Measurements from ENCODE around the gene RASGRF1.
"Not testable (repeated sequence)": the region's sequence is repeated elsewhere in the genome, so short reads cannot be mapped to it uniquely, and the experiment has no call there.

RASGRF1 gene

GRCh38 chr15:79041601-79042168, 48.9 kb downstream of the RASGRF1 start:
- DNase-seq (ENCODE audit: low spot score), result no peak

DNA sequence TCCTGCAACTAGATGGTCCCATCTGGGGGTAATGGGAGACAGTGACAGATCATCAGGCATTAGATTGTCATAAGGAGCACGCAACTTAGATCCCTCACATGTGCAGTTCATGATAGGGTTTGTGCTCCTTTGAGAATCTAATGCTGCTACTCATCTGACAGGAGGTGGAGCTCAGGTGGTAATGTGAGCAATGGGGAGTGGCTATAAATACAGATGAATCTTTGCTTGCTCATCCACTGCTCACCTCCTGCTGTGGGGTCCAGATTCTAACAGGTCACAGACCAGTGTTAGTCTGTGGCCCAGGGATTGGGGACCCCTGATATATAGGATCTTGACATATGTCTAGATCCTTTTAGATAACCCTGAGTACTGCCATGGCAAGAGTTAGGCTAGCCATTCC, 52.7 kb downstream of the RASGRF1 start:
- DNase-seq (ENCODE audit: low spot score), result no peak

- DNase-seq (ENCODE audit: low spot score), result no peak
These were observed 54.3 kb downstream of the RASGRF1 start for GRCh38 chr15:79036323-79036722.

DNA sequence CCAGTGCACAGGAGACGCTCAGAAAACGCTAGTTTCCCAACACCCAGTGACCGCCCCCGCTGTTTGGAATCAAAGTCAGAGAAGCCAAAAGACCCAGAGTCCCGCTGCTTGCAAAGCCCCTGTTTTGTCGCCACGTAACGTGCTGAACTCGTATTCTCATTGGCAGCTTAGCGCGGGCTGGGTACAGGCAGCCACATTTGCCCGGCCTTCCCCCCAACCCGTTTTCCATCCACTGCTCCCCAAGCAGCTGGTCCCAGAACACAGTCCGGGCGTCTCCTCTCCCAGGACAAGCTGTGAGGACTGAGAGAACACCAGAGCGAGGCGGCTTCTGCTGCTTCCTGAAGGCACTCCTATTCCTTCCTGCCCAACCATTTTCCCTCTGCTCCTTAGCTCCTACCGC, 54.8 kb downstream of the RASGRF1 start:
- no peak for DNase-seq (ENCODE audit: low spot score)

GRCh38 chr15:79035111-79035601, 55.4 kb downstream of the RASGRF1 start:
- no peak for DNase-seq (ENCODE audit: low spot score)

GRCh38 chr15:79034284-79034683, 56.3 kb downstream of the RASGRF1 start:
- no peak for DNase-seq (ENCODE audit: low spot score)

GRCh38 chr15:79032656-79033055, 57.9 kb downstream of the RASGRF1 start:
- no peak for DNase-seq (ENCODE audit: low spot score)

GRCh38 chr15:79031821-79032220, 58.8 kb downstream of the RASGRF1 start:
- no peak for DNase-seq (ENCODE audit: low spot score)

DNA sequence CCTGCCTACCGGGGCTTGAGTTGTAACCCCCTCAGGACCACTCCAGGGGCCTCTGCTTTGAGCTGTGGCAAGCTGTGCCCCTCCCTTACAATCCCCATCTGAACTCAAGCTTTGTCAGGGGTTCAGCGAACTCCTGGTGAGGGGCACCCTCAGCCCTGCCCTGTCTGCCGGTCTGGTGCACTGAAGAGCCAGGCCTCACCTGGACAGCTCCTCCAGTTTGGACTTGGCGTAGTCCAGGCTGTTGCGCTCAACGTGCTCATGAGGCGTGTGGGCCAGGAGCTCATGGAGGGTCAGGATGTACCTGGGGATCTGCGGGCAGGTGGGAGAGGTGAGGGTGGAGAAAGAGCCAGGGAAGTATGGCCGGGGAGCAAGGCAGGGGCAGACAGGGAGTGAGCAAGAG, 59.4 kb downstream of the RASGRF1 start:
- DNase-seq (ENCODE audit: low spot score), result no peak

GRCh38 chr15:79030470-79030869, 60.1 kb downstream of the RASGRF1 start:
- DNase-seq (ENCODE audit: low spot score), result no peak

GRCh38 chr15:79028411-79028964, 62.1 kb downstream of the RASGRF1 start:
- peak; percentile 37 for DNase-seq (ENCODE audit: low spot score)

GRCh38 chr15:79027532-79028410, 62.8 kb downstream of the RASGRF1 start:
- no peak for DNase-seq (ENCODE audit: low spot score)

DNA sequence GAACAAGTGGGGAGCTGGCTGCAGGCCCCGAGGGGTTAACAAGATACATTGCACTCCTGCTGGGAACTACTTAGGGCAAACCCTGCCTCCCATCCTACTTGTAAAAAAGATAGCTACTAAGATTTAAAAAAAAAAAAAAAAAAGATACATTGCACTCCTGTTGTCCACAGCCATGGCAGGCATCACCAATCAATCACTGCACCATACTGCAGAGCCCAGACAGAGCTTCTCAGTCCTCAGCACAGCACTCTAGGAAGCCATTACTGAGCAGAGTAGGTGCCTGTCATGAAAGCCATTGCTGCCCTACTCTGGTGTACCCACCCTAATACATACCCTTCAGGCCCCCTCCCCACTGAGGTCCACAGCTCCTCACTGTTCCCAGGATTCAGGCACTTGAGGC, 64.8 kb downstream of the RASGRF1 start:
- no peak for DNase-seq (ENCODE audit: low spot score)

DNA sequence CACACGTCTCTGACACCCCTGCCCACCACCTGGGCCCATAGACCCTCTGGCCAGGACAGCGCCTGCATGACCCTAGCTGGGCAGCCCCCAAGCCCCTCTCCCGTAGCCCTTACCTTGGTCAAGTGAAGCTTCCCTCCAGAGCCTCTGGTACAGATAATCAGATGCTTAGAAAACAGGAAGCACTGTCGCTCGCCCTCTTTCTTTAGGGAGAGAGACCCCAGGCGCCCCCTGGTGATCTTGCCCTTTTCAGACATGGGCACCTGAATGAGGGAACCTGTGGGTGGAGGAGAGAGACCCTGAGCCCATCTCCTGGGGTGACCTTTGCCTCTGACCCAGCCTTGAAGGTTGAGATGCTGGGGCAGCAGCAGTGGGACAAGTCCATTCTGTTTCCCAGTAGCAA, 65.4 kb downstream of the RASGRF1 start:
- DNase-seq (ENCODE audit: low spot score), result no peak

DNA sequence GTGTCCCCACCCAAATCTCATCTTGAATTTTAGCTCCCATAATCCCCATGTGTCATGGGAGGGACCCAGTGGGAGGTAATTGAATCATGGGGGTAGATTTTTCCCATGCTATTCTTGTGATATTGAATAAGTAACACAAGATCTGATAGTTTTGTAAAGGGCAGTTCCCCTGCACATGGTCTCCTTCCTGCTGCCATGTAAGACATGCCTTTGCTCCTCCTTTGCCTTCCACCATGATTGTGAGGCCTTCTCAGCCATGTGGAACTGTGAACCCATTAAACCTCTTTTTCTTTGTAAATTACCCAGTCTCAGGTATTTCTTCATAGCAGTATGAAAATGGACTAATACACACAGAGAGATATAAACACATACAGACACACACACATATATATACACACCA, 66.1 kb downstream of the RASGRF1 start:
- DNase-seq (ENCODE audit: low spot score), result not testable (repeated sequence)

- no peak for DNase-seq (ENCODE audit: low spot score)
These were observed 66.7 kb downstream of the RASGRF1 start for GRCh38 chr15:79023918-79024317.

- DNase-seq (ENCODE audit: low spot score), result no peak
These were observed 67.1 kb downstream of the RASGRF1 start for GRCh38 chr15:79023546-79023890.

DNA sequence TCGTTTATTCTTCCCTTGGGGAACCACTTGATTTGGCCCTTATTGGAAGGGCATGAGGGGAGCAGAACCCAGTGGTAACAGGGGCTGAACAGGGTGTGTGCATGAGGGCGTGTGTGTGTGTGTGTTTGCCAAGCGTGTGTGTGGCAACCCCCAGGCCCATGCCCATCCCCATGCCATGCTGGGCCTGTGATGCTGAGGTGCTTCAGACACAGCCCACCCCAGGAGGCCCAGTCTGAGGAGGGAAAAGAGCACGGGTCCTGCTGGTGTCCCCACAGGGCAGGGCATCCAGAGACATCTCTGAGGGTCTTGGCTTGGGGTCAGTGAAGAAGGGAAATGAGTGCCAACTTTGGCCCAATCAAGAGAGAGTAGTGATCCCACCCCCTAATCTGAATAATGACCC, 71.6 kb downstream of the RASGRF1 start:
- DNase-seq (ENCODE audit: low spot score), result no peak

GRCh38 chr15:79017953-79018352, 72.6 kb downstream of the RASGRF1 start:
- no peak for DNase-seq (ENCODE audit: low spot score)

DNA sequence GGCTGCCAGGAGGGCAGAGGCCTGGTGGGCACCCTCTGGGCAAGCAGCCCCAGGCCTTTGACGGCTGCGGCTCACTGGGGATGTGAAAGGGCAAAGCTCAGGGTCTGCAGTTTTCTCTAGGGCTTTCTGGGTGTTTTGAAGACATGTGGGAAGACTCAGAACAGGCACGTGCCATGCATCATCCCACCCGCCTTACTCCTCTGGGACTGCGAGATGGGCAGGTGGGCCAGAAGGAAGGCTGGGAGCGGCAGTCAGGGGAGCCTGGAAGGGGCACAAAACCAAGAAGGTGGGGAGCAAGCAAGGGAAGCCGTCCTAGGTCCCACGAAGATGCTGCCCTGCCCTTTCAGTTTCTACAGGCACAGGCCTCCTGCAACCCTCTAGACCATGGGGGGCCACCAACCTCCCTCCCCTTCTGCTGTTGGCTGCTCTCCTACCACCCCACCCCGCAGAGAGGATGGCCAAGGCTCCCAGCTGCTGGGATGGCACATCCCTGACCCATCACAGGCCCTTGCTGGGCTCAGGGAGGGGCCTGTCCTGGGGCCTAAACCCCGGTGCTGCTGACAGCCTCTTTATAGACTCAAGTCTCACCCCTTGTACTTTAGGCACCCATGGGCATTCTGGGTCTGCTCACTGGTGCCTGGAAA, 73.9 kb downstream of the RASGRF1 start:
- DNase-seq (ENCODE audit: low spot score), result no peak

DNA sequence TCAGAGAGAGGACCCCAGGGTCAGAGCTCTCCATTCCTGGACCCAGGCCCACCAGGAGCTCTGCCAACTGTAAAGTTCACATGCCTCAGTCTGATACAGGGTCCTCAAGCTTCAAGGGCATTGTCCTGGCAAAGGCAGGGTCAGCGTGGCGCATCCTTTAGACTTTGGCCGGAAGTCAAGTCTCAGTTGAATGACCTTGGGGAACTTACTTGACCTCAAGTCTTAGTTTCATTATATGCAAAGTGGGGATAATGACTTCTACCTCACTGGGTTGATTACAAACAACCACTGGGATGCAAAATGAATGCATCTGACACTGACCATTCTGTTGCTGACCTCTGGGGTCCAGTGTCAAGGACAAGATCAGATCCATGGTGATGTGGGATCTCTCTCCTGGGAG, 75.2 kb downstream of the RASGRF1 start:
- no peak for DNase-seq (ENCODE audit: low spot score)

DNA sequence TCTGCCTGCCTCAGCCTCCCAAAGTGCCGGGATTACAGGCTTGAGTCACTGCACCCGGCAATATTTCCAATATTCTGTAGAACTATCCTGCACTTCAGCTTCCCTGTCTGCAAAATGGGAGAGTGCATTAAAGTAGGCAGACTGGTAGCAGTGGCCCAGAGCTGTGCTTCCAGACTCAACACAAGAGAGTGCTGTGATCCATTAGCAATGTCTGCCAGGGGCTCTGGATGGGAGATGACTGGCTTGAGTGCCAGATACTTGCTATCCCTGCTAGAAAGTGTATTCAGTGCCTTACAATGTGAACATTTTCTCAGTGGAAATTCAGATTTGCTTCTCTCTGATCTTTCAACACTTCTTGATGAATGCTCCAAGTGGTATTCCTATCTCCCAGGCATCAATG, 80.3 kb downstream of the RASGRF1 start:
- no peak for DNase-seq (ENCODE audit: low spot score)

DNA sequence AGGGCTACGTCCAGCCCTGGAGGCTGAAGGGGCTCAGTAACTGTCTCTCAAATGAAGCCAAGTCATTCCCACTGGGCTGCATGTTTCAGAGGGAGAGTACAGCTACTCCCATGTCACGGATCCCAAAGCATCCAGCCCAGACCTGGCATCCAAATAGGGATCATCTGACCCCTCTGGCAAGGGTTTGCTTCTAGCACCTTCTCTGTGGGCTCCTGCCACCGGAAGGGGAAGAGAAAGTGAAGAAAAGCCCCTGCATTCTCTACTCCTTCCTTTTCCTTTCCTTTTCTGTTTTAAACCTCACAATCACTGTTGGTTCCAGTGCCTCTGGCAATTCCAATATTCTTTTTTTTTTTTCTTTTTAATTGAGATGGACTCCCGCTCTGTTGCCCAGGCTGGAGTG, 81.2 kb downstream of the RASGRF1 start:
- DNase-seq (ENCODE audit: low spot score), result no peak

Data from putamen (tissue), 1 donor.